TTC549 (cell line): Measurements from ENCODE around the gene CACNA2D3.

ENCODE experiments used
- FAIRE-seq: peaks from 2 replicates; lab custom pipeline; 2012; peaks lifted over from hg19 to GRCh38; lab: Jason Lieb, UNC

CACNA2D3 gene

GRCh38 chr3:54856271-54856670 lies 733.9 kb downstream of the CACNA2D3 start:
- FAIRE-seq, result no peak

DNA sequence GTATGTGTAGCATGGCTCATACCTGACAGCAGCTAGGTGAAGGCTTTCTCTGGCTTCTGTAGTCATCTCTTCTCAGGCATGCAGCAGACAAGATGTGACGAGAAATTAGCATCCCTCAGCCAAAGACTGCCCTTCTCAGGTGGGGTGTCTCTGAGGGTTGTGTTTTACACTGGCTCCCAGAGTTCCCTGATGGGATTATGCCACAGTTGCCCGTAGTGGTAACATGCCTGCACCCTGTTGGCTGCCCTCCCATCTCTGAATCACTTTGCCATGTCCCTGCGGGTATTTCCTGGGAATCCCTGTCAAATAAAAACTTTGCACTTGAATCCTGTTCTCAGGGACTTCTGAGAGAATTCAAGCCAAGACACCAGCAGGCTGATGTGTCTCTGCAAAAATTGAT lies 735.0 kb downstream of the CACNA2D3 start:
- FAIRE-seq, result no peak

DNA sequence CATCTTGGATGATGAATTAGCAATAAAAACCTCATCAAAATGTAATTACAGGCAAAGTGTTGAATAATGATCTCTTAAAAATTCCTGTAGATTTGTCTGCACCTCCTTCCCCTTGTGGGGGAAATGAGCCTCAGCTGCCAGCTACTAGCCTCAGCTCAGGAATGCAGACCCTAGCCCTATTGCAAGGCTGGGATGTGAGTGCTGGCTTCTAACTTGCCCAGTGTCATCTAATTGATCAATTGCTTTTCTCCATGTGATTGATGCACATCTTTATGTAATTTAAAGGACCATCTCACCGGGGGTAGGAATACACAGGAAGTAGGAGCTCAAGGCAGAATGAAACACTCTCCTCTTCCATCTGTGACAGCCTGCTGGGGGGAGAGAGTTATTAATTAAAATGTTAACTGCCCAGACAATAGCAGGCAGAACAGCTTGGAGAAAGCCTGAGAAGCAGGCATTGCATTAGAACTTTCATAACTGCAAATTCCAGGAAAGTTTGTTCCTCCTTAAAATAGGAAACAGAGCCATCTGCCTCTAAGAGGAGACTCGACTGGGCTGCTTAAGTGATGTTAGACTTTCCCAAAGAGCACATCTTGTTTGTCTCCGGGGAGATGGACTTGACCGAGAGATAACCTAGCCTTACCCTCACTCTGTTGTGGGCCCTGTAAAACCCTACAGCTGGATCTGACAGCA lies 735.9 kb downstream of the CACNA2D3 start:
- no peak for FAIRE-seq

- no peak for FAIRE-seq
These were observed 736.8 kb downstream of the CACNA2D3 start for GRCh38 chr3:54859184-54859583.

- no peak for FAIRE-seq
These were observed 739.1 kb downstream of the CACNA2D3 start for GRCh38 chr3:54861248-54862067.

- FAIRE-seq, result no peak
These were observed 740.2 kb downstream of the CACNA2D3 start for GRCh38 chr3:54862526-54862925.

GRCh38 chr3:54863366-54863765 lies 741.0 kb downstream of the CACNA2D3 start:
- FAIRE-seq, result no peak

GRCh38 chr3:54863786-54864185 lies 741.4 kb downstream of the CACNA2D3 start:
- no peak for FAIRE-seq

- FAIRE-seq, result no peak
These were observed 743.0 kb downstream of the CACNA2D3 start for GRCh38 chr3:54865316-54865715.

- FAIRE-seq, result no peak
These were observed 743.9 kb downstream of the CACNA2D3 start for GRCh38 chr3:54866251-54866650.

GRCh38 chr3:54870423-54870822 lies 748.1 kb downstream of the CACNA2D3 start:
- FAIRE-seq, result no peak

GRCh38 chr3:54871867-54872266 lies 749.5 kb downstream of the CACNA2D3 start:
- FAIRE-seq, result no peak

- FAIRE-seq, result no peak
These were observed 751.0 kb downstream of the CACNA2D3 start for GRCh38 chr3:54873059-54874010.

- no peak for FAIRE-seq
These were observed 752.6 kb downstream of the CACNA2D3 start for GRCh38 chr3:54874816-54875556.

GRCh38 chr3:54875596-54876268 lies 753.4 kb downstream of the CACNA2D3 start:
- no peak for FAIRE-seq

- FAIRE-seq, result no peak
These were observed 754.3 kb downstream of the CACNA2D3 start for GRCh38 chr3:54876694-54877093.

DNA sequence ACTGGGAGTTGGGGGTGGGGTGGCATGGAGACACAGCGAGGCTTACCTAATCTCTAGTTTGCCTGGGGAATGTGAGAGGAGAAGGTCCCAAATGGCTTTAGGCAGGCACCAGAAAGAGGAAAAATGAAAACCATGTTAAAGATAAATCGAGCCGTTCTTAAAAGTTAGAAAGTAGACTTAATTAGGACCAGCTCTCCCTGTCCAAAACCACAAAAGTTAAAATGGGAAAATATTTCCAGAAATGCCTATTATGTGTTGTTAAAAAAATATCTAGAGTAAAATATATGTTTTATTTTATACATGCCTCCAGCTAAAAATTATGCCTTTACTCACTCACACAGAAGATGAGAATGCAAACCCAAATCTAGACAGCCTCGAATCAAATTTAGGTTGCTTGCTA lies 755.4 kb downstream of the CACNA2D3 start:
- FAIRE-seq, result no peak

DNA sequence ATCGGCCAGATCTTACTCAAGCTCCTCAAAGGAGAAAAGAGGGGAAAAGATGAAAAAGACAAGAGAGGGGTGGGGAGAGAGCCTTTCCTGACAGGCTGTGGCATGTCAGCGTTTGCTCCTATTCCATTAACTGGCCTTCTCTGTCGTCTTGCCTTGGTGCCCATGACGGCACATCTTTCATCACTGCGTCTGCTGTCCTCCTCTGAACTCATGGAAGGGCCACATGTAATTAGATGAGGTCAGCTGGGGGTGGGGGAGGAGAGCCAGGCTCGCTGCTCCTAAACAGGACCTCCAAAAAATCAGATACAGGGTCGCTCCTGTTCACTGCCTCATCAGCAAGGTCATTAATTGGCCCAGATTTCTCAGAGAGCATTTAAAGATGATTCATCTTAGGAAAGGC lies 755.8 kb downstream of the CACNA2D3 start:
- FAIRE-seq, result no peak

GRCh38 chr3:54882129-54882833 lies 759.9 kb downstream of the CACNA2D3 start:
- no peak for FAIRE-seq

GRCh38 chr3:54888162-54888561 lies 765.8 kb downstream of the CACNA2D3 start:
- FAIRE-seq, result no peak

- no peak for FAIRE-seq
These were observed 766.5 kb downstream of the CACNA2D3 start for GRCh38 chr3:54888873-54889272.
